ENCODE data around the gene ZFP36L1.

GRCh38 chr14:68780358-68781160 is 12.3 kb downstream of the ZFP36L1 start:
- TF ChIP-seq CTCF (IDR thresholded peaks at IDR 0.05) = no peak
- no peak for TF ChIP-seq EP300 (IDR thresholded peaks at IDR 0.05)
- TF ChIP-seq POLR2A (IDR thresholded peaks at IDR 0.05) = no peak
- no peak for TF ChIP-seq POLR2AphosphoS5 (IDR thresholded peaks at IDR 0.05)

Data from upper lobe of left lung (tissue), 4 donors.